ENCODE measurements around the gene RELL1.

RELL1 gene

DNA sequence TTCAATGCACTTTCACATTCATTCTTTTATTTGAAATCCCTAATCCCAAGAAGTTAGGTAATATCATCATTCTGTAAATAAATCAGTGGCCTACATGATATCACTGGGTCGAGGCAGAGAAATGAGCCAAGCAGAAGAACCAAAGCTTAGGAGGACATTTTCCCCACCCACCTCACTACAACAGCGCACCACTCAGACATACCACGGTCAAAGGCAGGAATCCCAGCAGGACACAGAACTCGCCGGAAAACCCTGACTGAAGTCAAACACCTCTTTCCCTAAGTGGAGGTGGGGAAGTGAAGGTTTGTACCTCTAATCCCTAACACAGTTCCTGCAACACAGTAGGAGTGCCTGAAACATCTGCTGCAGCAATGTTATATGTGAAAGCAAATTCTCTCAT lies 21.5 kb downstream of the RELL1 start:
- DNase-seq, result no peak

DNA sequence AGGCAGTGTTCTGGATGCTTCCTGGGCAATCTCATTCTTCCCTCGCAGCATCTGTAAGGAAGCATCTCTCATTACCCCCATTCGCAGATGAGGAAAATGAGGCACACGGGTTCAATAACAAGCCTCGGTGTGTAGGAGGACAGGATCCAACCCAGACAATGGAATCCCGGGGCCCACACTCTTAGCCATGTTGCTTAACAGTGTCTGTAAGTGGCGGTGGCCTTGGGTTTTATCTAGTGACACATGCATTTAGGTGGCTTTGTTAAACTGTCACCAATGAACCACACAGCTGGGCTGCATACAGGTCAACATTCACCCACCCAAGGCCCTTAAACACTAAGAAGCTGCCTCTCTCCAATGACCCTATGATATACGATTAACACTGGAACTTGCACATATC lies 22.6 kb downstream of the RELL1 start:
- no peak for DNase-seq

DNA sequence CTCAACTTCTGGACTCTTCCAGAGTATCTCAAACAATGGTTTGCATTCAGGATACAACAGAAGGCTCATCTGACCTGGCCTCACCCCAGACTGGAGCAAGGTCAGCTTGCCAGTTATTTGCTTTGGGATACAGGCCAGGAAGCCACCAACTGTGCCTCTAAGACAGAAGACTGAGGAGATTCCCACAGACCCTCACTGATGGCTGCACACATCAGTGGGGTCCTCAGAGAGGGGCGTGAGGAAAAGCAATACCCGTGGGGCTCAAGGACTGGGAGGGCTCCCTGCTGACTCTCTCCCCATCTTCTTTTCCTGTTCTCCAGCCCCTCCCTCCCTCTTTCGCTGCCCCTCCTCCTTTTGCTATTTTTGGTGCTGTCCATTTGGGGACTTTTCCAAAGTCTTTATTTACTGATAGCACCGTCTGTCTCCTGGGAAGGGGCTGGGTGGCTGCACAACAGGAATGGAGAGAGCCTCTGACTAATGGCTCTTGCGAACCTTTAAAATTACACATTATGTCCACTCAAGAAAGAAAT lies 23.2 kb downstream of the RELL1 start:
- DNase-seq, result no peak

DNA sequence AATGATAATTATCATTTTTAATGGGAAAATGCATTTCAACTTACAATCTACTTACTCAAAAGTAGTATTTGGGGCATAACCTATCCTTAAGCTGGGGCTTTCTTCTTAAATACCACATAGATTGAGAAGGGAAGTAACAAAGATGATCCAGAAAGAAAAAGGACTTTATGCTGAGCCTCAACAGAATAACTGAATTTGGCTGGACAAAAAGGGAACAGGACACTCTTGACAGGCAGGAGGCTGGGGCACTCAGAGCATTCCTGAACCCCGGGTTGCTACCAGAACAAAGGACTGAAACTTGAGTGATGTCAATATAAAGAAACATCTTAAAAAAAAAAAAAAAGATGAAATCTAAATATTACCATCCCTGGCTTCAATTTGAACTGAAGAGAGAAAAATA lies 23.9 kb downstream of the RELL1 start:
- DNase-seq, result no peak

DNA sequence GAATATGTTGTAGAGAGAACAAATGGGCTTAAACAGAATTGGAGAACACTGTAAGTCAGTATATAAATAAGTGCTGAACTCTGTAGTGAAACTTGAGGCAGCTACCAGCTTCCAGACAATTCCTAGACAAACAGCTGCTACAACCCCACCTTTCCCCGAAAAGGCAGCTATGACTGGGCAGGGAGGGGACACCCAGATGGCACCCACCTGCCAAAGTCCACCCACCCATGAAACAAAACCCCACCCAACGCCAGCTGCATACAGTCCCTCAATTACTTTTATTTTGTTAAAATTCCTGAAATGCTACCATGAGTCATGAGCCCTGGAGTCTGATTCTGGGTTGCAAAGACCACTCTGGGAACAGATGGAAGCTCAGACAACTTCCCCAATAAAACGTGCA lies 24.4 kb downstream of the RELL1 start:
- no peak for DNase-seq

DNA sequence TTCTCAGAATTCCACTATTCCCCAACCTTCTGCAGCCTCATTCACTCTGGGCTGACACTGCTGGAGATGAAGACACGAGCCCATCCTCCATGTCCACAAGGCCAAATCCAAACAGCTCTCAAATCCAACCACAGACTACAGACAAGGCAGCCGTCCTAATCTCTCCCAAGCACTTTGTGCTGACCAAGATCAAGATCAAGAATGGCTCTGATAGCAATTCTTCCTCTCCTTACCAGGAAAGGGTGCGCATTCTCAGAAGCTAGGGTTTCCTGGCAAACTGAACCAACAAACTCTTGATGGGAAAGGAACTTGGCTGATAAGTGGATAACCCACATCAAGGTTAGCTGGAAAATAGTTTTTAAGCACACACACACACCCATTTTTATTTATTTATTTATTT lies 26.5 kb downstream of the RELL1 start:
- DNase-seq, result no peak

DNA sequence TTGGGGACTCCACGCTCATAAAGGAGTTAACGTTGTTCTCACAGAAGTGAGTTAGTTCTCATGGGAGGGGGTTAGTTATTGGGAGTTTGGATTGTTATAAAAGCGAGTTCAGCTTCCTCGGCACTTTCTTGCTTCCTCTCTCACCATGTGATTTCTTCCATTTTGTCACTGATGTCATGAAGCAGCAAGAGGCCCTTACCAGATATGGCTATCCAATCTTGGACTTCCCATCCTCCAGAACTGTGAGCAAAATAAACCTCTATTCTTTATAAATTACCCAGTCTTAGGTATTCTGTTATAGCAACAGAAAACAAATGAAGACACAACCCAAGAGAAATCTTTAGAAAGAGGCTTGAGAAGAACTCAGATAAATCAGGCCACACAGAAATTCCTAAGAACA lies 29.5 kb downstream of the RELL1 start:
- DNase-seq, result no peak

DNA sequence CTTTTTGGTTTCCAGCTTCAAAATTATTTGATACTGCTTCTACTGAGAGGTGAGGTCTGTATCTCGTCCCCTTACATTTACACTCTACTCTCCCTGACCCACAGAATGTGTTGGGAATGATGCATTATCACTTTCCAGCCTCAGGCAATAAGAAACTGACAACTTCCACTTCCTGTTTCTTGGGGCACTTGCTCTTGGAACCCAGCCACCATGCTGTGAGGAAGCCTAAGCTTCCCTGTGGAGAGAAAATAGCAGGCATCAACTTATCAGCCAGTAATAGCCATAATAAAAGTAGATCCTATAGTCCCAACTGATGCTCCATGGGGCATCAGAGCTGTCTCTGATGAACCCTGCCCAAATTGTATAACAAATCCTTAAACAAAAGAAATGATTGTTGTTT lies 32.6 kb downstream of the RELL1 start:
- no peak for DNase-seq

DNA sequence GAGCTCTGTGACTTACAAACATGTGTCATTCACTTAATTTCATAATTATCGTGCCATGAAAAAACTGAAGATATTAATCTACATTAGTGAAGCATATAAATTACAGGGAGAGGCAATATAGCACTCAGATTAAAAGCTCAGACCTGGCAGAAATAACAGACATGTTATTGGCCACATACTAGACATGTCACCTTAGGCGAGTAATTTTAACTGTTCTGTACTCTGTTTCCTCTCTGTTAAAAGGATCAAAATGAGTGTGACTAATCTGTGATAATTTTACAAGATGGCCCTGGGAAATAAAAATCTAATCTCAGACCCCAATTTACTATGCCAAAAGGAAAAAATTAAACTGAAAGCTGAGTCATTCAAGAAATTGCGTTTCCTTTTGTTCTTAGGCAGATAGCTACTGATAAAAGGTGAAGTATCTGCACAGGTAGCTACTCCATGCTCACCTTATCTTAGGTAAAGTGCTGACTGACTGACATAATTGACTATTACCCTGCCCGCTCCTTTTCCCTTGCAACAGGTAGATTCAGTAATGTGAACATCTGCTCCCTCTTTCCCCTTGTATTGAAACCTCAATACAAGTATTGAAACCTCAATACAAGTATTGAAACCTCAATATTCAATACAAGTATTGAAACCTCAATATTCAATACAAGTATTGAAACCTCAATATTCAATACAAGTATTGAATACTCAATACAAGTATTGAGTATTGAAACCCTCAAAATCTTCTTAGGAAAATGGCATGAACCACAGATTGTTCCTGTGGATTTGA lies 33.2 kb downstream of the RELL1 start:
- DNase-seq, result no peak

DNA sequence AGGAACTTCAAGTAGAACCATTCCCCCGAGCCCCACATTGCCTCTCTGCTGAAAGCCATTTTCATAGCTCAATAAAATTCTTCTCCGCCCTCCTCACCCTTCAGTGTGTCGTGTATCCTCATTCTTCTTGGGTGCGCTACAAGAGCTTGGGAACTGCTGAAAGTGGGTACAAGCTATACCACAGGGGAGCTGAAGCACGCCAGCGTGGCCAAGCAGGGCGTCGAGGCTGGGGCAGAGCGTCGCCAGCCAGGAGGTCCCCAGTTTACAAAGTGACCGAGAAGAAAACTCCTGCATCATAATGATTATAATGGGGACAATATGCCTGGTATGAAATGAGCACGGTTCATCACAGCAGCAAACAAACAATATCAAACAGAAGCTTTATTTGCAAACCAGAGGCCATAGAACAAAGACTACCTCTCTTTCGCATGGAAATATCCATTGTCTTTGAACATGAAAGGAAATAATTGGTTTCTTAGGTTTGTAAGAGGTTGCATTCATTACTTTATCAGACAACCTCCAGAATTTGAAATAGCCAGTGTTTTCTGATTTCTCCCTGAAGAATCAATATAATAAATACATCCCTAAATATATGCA lies 34.3 kb downstream of the RELL1 start:
- no peak for DNase-seq

DNA sequence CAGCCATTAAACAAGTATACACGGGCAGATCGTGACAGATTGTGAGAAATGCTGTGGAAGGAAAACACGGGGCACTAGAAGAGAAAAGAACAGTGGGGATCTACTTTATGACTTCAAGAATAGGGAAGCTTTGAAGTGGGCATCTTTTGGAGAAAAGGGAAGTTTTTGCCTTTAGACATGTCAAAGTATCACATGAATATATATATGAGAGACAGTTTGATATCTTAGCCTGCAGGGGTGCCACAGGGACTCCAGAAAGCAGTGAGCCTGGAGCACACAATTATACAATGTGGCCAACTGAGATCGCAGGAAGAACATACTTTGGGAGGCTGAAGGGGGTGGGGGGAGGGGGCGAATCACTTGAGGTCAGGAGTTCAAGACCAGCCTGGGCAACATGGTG lies 35.7 kb downstream of the RELL1 start:
- no peak for DNase-seq

DNA sequence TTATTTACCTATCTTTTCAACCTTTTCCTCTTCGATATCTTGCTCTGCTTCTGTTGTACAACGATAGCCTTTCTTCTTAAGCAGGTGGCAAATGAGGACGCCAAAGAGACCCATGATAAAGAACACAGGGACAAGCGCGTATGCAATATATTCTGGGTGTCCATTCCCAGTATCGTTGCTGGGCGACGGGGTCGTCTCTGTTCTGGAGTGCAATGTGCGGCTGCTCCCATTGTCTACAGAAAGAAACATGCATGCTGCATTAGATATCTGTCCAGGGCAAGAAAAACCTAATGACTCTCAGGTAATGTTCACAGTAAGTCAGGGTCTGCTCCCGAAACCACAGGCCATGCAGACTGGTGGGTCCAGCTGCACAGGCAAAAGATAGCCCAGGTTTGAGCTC lies 36.9 kb downstream of the RELL1 start:
- no peak for DNase-seq

DNA sequence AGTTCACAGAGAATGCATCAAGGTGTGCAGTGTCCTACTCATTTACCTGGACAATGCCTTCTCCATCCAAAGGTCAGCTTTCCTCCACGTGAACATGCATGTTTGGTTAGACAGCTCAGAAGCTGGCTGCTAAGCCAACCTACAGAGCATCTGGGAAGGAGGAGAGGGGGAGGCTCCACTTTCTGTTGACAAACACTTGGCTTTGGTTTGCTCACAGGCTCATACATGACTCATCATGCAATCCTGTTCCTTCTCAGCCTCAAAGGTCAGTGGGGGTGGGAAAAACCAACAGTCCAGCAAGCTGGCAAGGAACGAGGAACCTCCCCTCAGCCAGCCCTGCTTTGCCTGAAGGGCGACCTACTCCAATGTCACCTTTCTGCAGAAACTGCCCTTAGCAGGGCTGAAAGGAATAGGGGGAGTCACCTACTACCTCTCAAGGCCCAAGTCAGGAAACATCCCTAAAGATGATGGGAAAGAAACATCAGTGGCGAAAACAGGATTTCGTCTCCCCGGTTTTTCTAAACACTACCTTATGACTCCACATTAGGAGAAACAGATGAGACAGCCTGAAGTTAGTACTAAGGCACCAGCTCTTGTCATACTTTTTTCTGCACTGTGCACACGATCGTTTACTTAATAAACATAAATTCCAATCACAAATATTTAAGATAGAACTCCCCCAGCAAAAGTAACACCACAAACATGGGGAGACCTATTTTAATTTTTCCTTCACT lies 37.9 kb downstream of the RELL1 start:
- DNase-seq, result no peak

DNA sequence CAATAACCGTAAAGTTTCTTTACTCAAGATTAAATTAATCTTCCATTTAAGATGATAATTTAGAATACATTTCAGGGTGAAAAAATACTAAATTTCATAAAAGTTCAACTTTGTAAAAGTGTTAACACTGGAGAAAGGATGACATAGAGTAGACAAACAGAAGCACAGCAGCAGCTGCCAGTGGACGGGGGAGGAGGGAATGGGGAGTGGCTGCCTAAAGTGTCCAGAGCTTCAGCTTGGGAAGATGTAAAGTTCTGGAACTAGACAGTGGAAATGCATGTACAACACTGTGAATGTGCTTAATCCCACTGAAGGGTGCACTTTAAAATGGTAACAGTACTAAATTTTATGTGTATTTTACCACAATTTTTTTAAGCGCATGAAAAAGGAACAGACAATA lies 39.9 kb downstream of the RELL1 start:
- no peak for DNase-seq

DNA sequence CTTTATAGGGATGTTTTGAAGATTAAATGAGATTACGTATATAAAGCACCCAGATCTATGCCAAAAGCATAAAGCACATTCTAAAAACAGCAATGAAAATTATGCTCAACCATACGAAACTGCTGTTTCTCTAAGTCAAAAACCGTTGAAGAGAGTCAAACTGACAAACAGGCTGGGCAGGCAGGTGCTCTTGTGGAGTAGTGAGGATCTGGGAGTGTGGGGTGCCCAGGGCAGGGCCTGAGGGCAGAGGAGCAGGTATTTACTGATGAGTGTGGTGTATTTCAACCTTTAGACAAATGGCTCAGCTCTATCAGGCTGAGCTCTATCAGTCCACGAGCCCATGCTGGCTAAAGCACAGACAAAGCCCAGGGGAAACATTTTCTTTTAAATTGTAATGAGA lies 40.4 kb downstream of the RELL1 start:
- no peak for DNase-seq

DNA sequence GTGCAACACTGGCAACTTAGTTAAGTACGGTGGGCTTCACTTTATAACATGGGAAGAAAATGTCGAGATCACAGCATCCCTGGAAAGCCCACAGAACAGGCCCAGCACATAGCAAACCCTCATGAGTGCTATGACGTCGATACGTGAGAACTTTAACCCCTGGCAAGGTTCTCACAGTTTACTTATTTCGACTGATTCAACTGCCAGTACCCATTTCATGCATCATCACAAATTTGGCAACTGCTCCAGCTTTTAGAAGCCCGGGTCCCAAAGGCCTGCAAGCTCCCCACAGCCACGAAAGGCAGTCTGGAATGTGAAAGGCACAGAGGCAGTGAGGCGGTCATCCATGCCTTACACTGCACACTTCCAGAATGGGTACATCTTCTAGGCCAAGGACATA lies 41.2 kb downstream of the RELL1 start:
- no peak for DNase-seq

DNA sequence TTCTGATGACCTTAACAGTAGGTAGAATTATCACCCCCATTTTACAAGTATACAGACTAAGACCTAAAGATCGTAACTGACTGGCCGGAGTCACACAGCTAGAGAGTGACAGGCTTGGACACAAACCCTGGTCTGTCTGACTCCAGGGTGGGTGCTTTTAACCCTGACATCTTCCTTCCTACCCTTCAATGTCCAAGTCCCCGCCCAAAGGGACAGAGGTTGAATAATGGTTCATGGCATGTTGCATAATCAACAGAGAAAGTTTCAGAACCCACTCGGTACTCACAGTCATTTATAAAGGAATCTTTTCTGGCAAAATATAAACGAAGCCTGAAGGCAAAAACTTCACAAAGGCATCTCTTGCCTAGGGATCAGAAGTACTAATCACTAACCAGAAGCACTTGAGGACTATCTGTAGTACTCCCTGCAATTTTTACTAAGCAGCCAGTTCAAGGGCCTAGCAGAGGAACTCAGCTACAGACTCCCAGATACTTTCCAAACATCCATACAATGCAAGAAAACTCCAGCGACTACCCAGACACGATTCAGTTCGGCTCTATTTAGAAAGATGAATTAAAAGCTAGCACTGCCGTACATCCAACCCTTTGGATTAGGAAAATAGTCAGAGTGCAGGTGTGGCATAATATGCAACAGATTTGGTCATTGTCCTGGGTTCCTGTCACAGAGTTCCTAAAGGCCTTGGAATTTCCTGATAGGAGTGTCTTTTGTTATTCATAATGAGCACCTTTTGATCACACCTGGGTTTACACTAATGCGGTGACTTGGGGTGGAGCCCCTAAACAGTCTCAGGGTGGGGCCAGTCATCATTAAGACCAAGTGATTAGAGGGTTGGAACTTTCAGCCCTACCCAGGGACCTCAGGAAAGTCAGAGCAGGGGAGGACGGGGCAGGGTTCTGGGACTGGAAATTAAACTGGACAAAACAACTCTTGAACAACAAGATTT lies 44.0 kb downstream of the RELL1 start:
- no peak for DNase-seq

DNA sequence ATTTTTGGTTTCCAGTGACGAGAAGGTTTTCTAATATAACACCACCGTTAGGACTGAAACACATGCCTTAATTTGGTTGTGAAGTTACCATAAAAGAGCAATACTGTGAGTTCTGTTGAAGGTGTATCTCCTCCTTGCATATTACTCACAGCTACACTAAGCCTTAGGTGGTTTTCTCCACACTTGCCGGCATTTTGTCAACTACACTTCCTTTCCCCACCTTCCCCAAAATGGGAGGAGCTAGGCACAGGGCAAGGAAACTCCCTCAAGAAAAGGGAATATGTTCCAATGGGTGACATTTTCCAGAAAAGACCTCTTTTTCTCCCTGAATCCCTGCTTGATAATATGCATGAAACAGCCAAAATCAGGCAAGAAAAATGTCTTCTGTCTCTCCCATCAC lies 44.8 kb downstream of the RELL1 start:
- DNase-seq, result no peak

DNA sequence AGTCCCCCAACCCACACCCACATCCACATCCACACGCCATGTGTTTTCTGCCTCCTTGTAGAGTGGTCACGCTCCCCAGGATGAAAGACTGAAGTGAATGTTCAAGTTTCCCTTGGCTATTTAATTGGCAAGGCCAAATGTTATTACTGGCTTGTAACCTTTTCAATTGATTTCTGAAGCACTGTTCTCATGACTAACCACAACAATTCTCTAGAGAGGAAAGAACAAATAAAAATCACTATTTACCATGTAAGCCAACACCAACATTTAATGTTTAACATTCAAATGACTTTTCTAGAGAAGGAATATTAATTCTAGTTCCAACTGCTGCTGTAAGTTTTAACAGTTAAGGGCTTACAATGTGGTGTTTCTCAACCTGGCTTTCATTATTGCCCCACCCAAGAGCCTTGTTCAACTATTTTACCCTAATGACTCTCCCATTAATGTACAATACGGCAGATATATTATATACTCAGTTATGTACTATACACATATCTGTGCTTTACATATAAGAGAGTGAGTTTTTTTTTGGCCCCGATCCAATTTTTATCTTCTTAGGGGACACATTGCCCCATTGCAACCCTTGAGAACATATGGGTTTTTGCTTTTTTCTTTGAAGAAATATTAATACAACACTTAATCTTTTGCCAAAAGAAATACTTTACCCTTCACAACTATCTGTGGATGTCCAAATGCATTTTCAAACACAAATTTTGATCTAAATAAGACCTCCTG lies 46.5 kb downstream of the RELL1 start:
- DNase-seq, result no peak

DNA sequence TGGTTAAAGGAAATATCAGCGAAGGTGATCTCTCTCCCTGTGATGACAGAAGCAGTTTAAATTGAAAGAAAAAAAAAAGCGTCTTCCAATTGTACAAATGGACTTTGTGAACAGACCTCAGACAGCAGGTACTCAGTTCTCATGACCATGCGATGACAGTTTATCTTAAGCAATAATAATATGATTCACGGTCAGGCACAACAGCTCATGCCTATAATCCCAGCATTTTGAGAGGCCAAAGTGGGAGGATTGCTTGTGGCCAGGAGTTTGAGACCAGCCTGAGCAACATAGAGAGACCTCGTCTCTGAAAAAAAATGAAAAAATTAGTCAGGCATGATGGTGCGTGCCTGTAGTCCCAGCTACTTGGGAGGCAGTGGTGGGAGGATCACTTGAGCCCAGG lies 51.0 kb downstream of the RELL1 start:
- no peak for DNase-seq

DNA sequence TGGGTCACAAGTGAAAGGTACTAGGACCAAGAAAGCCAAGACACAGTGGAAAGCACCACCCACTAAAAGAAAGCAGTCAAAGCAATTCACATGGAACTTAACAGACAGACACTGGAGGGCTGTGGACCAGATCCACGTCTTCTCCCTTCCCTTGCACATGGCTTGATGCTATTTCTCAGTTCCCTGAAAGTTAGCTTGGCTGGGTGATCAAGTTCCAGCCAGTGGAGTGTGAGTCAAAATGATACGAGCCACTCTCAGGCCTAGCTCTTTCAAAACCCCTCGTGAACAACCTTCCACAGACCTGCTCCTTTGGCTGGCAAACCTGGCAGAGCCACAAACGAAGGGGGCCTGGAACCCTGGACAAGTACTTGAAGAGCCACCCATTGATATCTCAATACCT lies 52.0 kb downstream of the RELL1 start:
- no peak for DNase-seq

DNA sequence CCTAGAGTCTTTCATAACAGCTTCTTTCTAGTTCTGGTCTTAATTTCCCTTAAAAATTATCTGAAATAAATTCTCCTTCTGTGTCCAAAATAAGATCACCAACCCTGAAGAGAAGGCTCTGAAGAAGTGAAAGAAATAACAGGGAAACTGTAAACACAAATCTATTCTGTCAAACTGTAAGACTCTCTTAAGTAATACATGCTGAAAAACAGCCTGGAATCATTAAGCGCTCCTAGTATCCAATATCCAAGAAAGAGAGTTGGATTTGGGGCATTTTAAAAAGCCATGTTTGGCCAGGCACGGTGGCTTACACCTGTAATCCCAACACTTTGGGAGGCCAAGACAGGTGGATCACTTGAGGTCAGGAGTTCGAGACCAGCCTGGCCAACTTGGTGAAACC lies 53.3 kb downstream of the RELL1 start:
- DNase-seq, result no peak

Data from CD4-positive, alpha-beta T cell treated with Interleukin-12 subunit alpha and Interleukin-12 subunit beta, for 1 hour (primary cell).